Liver (tissue), 9 donors: ENCODE measurements around the gene KAZALD1. TPM values are rescaled to one million over a fixed set of nuclear protein-coding genes. Genes with fewer than 3 reads are reported as not detected.

Experiments
- DNase-seq: peaks from one replicate; pipeline ENCODE4 v3.0.0-alpha.2; 2017; ENCODE audit warnings: low spot score
- H3K27ac ChIP-seq, 2 donors: one replicate each; pipeline ENCODE4 v1.7.0; 2013; ENCODE audit warnings: inconsistent platforms in 2 of 2, low read length in 2 of 2, control low read depth in 1 of 2, low read depth in 1 of 2, mild to moderate bottlenecking in 1 of 2
- H3K27me3 ChIP-seq, 4 donors: one replicate each; pipeline versions ENCODE4 v1.6.1 to v1.7.0; 2013; ENCODE audit warnings: low read length in 3 of 4, inconsistent platforms in 1 of 4, mild to moderate bottlenecking in 1 of 4, moderate library complexity in 1 of 4; ENCODE audit not compliant: control insufficient read depth in 4 of 4, insufficient read depth in 4 of 4
- H3K36me3 ChIP-seq, 4 donors: one replicate each; pipeline versions ENCODE4 v1.6.1 to v1.7.0; 2013; ENCODE audit warnings: low read length in 3 of 4, mild to moderate bottlenecking in 3 of 4, low read depth in 1 of 4, moderate library complexity in 1 of 4; ENCODE audit not compliant: control insufficient read depth in 4 of 4, insufficient read depth in 3 of 4
- H3K4me1 ChIP-seq, 4 donors: one replicate each; pipeline versions ENCODE4 v1.6.1 to v1.7.0; 2013; ENCODE audit warnings: low read length in 3 of 4, mild to moderate bottlenecking in 3 of 4, moderate library complexity in 1 of 4; ENCODE audit not compliant: control insufficient read depth in 4 of 4, insufficient read depth in 4 of 4
- H3K4me3 ChIP-seq, 3 donors: one replicate each; pipeline versions ENCODE4 v1.6.1 to v1.7.0; 2013; ENCODE audit warnings: low read length in 3 of 3, control low read depth in 1 of 3, low read depth in 1 of 3, mild to moderate bottlenecking in 1 of 3
- H3K9ac ChIP-seq, 2 donors: one replicate each; pipeline ENCODE4 v1.7.0; 2013; ENCODE audit warnings: low read length in 2 of 2, mild to moderate bottlenecking in 2 of 2, moderate library complexity in 2 of 2, control low read depth in 1 of 2, low read depth in 1 of 2
- H3K9me3 ChIP-seq, 4 donors: one replicate each; pipeline versions ENCODE4 v1.6.1 to v1.7.0; 2013; ENCODE audit warnings: low read length in 3 of 4; ENCODE audit not compliant: control insufficient read depth in 4 of 4
- EGR1 ChIP-seq, 2 donors: IDR thresholded peaks; 2 replicates each; pipeline ENCODE4 v1.6.1; 2016 to 2018; ENCODE audit warnings: antibody characterized with exemption in 2 of 2, low read depth in 2 of 2
- FOXA2 ChIP-seq: IDR thresholded peaks from 2 replicates; pipeline ENCODE4 v1.6.1; 2016; ENCODE audit warnings: antibody characterized with exemption
- GABPA ChIP-seq, 2 donors: IDR thresholded peaks in 1 of 2; conservative IDR thresholded peaks in 1 of 2; 2 replicates each; pipeline ENCODE4 v1.6.1; 2016; ENCODE audit warnings: antibody characterized with exemption in 2 of 2, mild to moderate bottlenecking in 1 of 2, moderate library complexity in 1 of 2
- HNF4G ChIP-seq: IDR thresholded peaks from 2 replicates; pipeline ENCODE4 v1.6.1; 2016; ENCODE audit warnings: antibody characterized with exemption
- JUND ChIP-seq, 2 donors: IDR thresholded peaks; 2 replicates each; pipeline ENCODE4 v1.6.1; 2016; ENCODE audit warnings: antibody characterized with exemption in 2 of 2
- RAD21 ChIP-seq, 2 donors: IDR thresholded peaks; 2 replicates each; pipeline ENCODE4 v1.6.1; 2016; ENCODE audit warnings: antibody characterized with exemption in 2 of 2, mild to moderate bottlenecking in 2 of 2
- RXRA ChIP-seq, 2 donors: IDR thresholded peaks; 2 replicates each; pipeline ENCODE4 v1.6.1; 2017 to 2018; ENCODE audit warnings: antibody characterized with exemption in 2 of 2, mild to moderate bottlenecking in 1 of 2
- SP1 ChIP-seq: IDR thresholded peaks from 2 replicates; pipeline ENCODE4 v1.6.1; 2018; ENCODE audit warnings: antibody characterized with exemption, mild to moderate bottlenecking
- TAF1 ChIP-seq: conservative IDR thresholded peaks from 2 replicates; pipeline ENCODE4 v1.6.1; 2016; ENCODE audit warnings: antibody characterized with exemption, mild to moderate bottlenecking
- YY1 ChIP-seq: IDR thresholded peaks from 2 replicates; pipeline ENCODE4 v1.6.1; 2016; ENCODE audit warnings: antibody characterized with exemption, mild to moderate bottlenecking
- WGBS: extraction: QIAGEN DNeasy Blood & Tissue Kit; methylation state at CpG from one replicate; pipeline ENCODE4 v1.1.7; 2013; 5-methylcytosine and 5-hydroxymethylcytosine counted together
- polyA plus RNA-seq, 2 donors: library from polyadenylated mRNA; stranded (reverse) in 1 of 2; unstranded in 1 of 2; fragments of 200-250 nt in 1 of 2; fragments of >200 nt in 1 of 2; fragmentation: Nextera tagmentation in 1 of 2; extraction: Ambion mirVana in 1 of 2; gene quantifications; one replicate each; pipeline versions ENCODE4 v1.2.1 to v1.2.3, GENCODE V29; 2013 to 2015
- total RNA-seq, 2 donors: library from RNA; depleted of rRNA; stranded (reverse); fragments of >200 nt; gene quantifications; one replicate each; pipeline ENCODE4 v1.2.3, GENCODE V29; 2014
- TF ChIP-seq, protein P1 (sequence below): IDR thresholded peaks from 2 replicates; pipeline ENCODE4 v1.6.1; 2016; ENCODE audit warnings: antibody characterized with exemption
- TF ChIP-seq, protein P2 (sequence below): fragments of 150-350 bp; IDR thresholded peaks from 2 replicates; pipeline ENCODE4 v1.5.1; 2017; ENCODE audit warnings: improper control_type of control experiment, low read depth, low read length; ENCODE audit not compliant: missing input control
- TF ChIP-seq, protein P3 (sequence below): IDR thresholded peaks from 2 replicates; pipeline ENCODE4 v1.6.1; 2016; ENCODE audit warnings: antibody characterized with exemption
- TF ChIP-seq, protein P4 (sequence below): IDR thresholded peaks from 2 replicates; pipeline ENCODE4 v1.6.1; 2016; ENCODE audit warnings: antibody characterized with exemption
- donor health status: healthy.
- donor health status: healthy.
- donor health status: healthy.
- donor health status: healthy.
- donor health status: healthy.

KAZALD1 gene
- total and polyA plus RNA-seq, 4 donors, result 0.21 to 1.2 (median 0.71) TPM

DNA sequence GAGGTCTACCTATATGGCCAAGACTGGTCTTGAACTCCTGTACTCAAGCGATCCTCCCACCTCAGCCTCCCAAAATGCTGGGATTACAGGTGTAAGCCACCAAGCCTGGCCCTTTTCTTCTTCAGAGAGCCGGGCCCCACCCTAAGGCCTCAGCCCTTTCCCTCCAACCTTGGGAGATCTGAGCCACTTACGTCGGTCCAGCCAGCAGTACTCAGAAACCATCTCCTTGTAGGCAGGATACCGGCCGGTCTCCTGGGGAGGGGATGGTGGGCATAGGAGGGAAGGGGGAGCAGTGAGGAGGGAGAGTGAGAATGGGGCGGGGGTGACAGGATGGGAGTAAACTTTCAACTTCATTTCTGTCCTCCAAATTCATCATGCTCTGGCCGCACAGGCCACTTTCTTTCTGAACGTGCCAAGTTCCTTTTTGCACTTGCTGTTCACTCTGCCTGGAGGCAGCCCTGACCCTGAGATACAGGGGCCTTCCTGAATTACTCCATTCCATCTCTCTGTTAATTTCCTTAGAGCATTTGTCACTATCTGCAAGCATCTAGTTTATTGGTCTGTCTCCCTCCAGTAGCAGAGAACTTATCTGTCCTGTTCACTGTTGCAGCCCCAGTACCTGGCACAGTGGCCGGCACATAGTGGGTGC lies 41.2 kb upstream of the KAZALD1 start:
- Histone ChIP-seq H3K4me1 (peaks cover 0 to 4% (median under 1%) of the 10 kb centered on the region in 4 donors), H3K27me3 (peaks cover 0 to 2% (median under 1%) of the 10 kb centered on the region in 4 donors), H3K36me3 (no peaks in the 10 kb centered on the region), H3K9ac (no peak overlapping the region), H3K27ac (no peak overlapping the region), H3K4me3 (no peak overlapping the region), H3K9me3 (no peaks in the 10 kb centered on the region)
- no peak for DNase-seq
- TF ChIP-seq, protein P1, sequence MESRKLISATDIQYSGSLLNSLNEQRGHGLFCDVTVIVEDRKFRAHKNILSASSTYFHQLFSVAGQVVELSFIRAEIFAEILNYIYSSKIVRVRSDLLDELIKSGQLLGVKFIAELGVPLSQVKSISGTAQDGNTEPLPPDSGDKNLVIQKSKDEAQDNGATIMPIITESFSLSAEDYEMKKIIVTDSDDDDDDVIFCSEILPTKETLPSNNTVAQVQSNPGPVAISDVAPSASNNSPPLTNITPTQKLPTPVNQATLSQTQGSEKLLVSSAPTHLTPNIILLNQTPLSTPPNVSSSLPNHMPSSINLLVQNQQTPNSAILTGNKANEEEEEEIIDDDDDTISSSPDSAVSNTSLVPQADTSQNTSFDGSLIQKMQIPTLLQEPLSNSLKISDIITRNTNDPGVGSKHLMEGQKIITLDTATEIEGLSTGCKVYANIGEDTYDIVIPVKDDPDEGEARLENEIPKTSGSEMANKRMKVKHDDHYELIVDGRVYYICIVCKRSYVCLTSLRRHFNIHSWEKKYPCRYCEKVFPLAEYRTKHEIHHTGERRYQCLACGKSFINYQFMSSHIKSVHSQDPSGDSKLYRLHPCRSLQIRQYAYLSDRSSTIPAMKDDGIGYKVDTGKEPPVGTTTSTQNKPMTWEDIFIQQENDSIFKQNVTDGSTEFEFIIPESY, result no peak
- TF ChIP-seq FOXA2 (no peak), JUND (IDR thresholded peaks at IDR 0.05) (no peak), YY1 (no peak)
- TF ChIP-seq, protein P2, sequence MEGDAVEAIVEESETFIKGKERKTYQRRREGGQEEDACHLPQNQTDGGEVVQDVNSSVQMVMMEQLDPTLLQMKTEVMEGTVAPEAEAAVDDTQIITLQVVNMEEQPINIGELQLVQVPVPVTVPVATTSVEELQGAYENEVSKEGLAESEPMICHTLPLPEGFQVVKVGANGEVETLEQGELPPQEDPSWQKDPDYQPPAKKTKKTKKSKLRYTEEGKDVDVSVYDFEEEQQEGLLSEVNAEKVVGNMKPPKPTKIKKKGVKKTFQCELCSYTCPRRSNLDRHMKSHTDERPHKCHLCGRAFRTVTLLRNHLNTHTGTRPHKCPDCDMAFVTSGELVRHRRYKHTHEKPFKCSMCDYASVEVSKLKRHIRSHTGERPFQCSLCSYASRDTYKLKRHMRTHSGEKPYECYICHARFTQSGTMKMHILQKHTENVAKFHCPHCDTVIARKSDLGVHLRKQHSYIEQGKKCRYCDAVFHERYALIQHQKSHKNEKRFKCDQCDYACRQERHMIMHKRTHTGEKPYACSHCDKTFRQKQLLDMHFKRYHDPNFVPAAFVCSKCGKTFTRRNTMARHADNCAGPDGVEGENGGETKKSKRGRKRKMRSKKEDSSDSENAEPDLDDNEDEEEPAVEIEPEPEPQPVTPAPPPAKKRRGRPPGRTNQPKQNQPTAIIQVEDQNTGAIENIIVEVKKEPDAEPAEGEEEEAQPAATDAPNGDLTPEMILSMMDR, result no peak
- TF ChIP-seq, protein P3, sequence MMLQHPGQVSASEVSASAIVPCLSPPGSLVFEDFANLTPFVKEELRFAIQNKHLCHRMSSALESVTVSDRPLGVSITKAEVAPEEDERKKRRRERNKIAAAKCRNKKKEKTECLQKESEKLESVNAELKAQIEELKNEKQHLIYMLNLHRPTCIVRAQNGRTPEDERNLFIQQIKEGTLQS, result no peak
- WGBS, result 86% methylated on average over 10 of the region's 10 CpGs

DNA sequence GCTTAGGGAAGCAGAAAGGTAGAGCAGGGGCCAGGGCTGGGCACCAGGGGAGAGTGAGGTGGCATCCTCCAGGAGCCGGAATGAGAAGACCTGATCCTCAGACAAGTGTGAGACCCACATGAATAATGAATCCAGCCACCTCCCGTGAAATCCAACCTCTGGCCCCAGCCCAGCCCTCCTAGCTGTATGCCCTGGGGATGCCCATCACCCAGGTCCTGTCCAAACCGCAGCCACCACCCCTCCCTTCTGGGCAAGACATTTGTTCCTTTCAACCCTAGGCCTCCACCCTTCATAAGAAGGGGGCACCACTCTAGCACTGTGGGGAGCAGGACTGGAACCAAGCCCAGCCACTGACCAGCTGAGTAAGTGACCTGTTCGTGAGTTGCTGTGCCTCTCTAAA lies 40.5 kb upstream of the KAZALD1 start:
- DNase-seq, result no peak
- WGBS, result 81% methylated on average over 4 of the region's 4 CpGs
- TF ChIP-seq HNF4G (no peak), RAD21 (IDR thresholded peaks at IDR 0.05) (no peak), SP1 (no peak), JUND (IDR thresholded peaks at IDR 0.05) (no peak), GABPA (IDR thresholded peaks at IDR 0.05 in 1 of 2, conservative IDR thresholded peaks at IDR 0.05 in 1 of 2) (no peak), EGR1 (IDR thresholded peaks at IDR 0.05; ENCODE audit: low read depth in 2 of 2) (no peak), TAF1 (no peak), RXRA (IDR thresholded peaks at IDR 0.05) (no peak)
- TF ChIP-seq, protein P3, result no peak
- TF ChIP-seq, protein P4, sequence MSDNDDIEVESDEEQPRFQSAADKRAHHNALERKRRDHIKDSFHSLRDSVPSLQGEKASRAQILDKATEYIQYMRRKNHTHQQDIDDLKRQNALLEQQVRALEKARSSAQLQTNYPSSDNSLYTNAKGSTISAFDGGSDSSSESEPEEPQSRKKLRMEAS, result no peak
- TF ChIP-seq, protein P2, result no peak
- H3K27me3 ChIP-seq, result peaks cover 0 to 2% (median under 1%) of the 10 kb centered on the region in 4 donors
- H3K9ac ChIP-seq, result no peak overlapping the region
- no peaks in the 10 kb centered on the region for H3K36me3 ChIP-seq
- peaks cover 0 to 4% (median under 1%) of the 10 kb centered on the region in 4 donors for H3K4me1 ChIP-seq
- H3K4me3 ChIP-seq, result no peak overlapping the region
- H3K27ac ChIP-seq, result no peak overlapping the region
- no peaks in the 10 kb centered on the region for H3K9me3 ChIP-seq
